CD4-positive, alpha-beta T cell (primary cell): ENCODE results near the gene USP40. TPM values are rescaled to one million over a fixed set of nuclear protein-coding genes. Genes with fewer than 3 reads are reported as not detected.

Experiments
- ATAC-seq: fragments of 200-7000 bp; cut with Tn5 transposase; one replicate; pipeline ENCODE4 v1.10.0; 2022; ENCODE audit warnings: mild to moderate bottlenecking; ENCODE audit not compliant: poor library complexity
- CTCF ChIA-PET: fragments of 350-600 bp; sonication (Branson Sonifier 250); formaldehyde crosslinking; loops from one replicate; lab custom pipeline; 2021; ENCODE audit warnings: antibody characterized with exemption, inconsistent platforms; lab: Charles Lee
- POLR2A ChIA-PET: fragments of 350-600 bp; sonication (Branson Sonifier 250); formaldehyde crosslinking; loops from one replicate; lab custom pipeline; 2021; ENCODE audit warnings: antibody characterized with exemption, inconsistent platforms; lab: Charles Lee
- DNase-seq, 14 experiments: peaks; one replicate each; pipeline ENCODE4 v3.0.0-alpha.2; 2013 to 2020; ENCODE audit warnings: mixed read lengths in 2 of 14
- H3K27ac ChIP-seq, 2 donors: one replicate each; pipeline versions ENCODE4 v1.5.1 to v1.7.0; 2013; ENCODE audit warnings: low read length in 2 of 2, low read depth in 1 of 2, mild to moderate bottlenecking in 1 of 2
- H3K27me3 ChIP-seq, 2 experiments: 1 replicate in 1 of 2; 2 replicates in 1 of 2; pipeline versions ENCODE4 v1.6.1 to v1.7.0; 2013; ENCODE audit warnings: low read length in 2 of 2, control low read depth in 1 of 2, mild to moderate bottlenecking in 1 of 2, moderate library complexity in 1 of 2; ENCODE audit not compliant: insufficient read depth in 2 of 2, control insufficient read depth in 1 of 2
- H3K36me3 ChIP-seq: one replicate; pipeline ENCODE4 v1.6.1; 2013; ENCODE audit warnings: low read length, control low read depth; ENCODE audit not compliant: insufficient read depth
- H3K4me1 ChIP-seq: one replicate; pipeline ENCODE4 v1.6.1; 2013; ENCODE audit warnings: low read length, control low read depth; ENCODE audit not compliant: insufficient read depth
- H3K4me3 ChIP-seq: one replicate; pipeline ENCODE4 v1.5.1; 2013; ENCODE audit warnings: mild to moderate bottlenecking, low read length, moderate library complexity
- H3K9me3 ChIP-seq, 2 experiments: 1 replicate in 1 of 2; 2 replicates in 1 of 2; pipeline versions ENCODE4 v1.6.1 to v1.7.0; 2013; ENCODE audit warnings: low read length in 2 of 2, mild to moderate bottlenecking in 2 of 2, control low read depth in 1 of 2, moderate library complexity in 1 of 2; ENCODE audit not compliant: control insufficient read depth in 1 of 2, insufficient read depth in 1 of 2
- H3K27ac Mint-ChIP-seq: one replicate; pipeline ENCODE4 v1.8.0; 2020; ENCODE audit warnings: mixed read lengths
- H3K27me3 Mint-ChIP-seq: one replicate; pipeline ENCODE4 v1.8.0; 2021; ENCODE audit warnings: mixed read lengths
- H3K36me3 Mint-ChIP-seq: one replicate; pipeline ENCODE4 v1.8.0; 2021; ENCODE audit warnings: low read depth, mixed read lengths
- H3K4me1 Mint-ChIP-seq: one replicate; pipeline ENCODE4 v1.8.0; 2021; ENCODE audit warnings: low read depth, mixed read lengths
- H3K4me3 Mint-ChIP-seq: one replicate; pipeline ENCODE4 v1.8.0; 2020; ENCODE audit warnings: mild to moderate bottlenecking, mixed read lengths
- H3K9me3 Mint-ChIP-seq: one replicate; pipeline ENCODE4 v1.8.0; 2020; ENCODE audit warnings: mixed read lengths
- CTCF ChIP-seq: fragments of 200-600 bp; IDR thresholded peaks from one replicate; pipeline ENCODE4 v1.8.0; 2022; ENCODE audit warnings: antibody characterized with exemption, mild to moderate bottlenecking
- intact Hi-C, 2 experiments: fragments of 100-400 bp; cut with DNase I in 1 of 2; cut with micrococcal nuclease in 1 of 2; formaldehyde crosslinking; loops; one replicate each; pipeline versions ENCODE4 v1.15.1 to v1.9.0; 2023 to 2025; cut with DNase I, micrococcal nuclease
- total RNA-seq, 174 experiments: library from RNA in 2 of 174; stranded (reverse) in 2 of 174; gene quantifications; one replicate each; pipeline ENCODE4 v1.2.3 and lab custom pipeline; 2021 to 2026

USP40 gene
- total RNA-seq, 2 experiments from 2014 or later = 7.2 to 8.7 TPM

GRCh38 chr2:233489143-233489542, 77.4 kb downstream of the USP40 start:
- H3K36me3 ChIP-seq = peaks cover 45% of the 10 kb centered on the region
- DNase-seq (no peak), ATAC-seq (no peak)
- H3K4me1 ChIP-seq = no peaks in the 10 kb centered on the region
- no peak overlapping the region for H3K27ac ChIP-seq
- no peaks in the 10 kb centered on the region for H3K9me3 ChIP-seq
- Mint-ChIP-seq H3K27ac (no peak overlapping the region), H3K4me3 (no peak overlapping the region), H3K27me3 (no peaks in the 10 kb centered on the region), H3K9me3 (no peaks in the 10 kb centered on the region), H3K4me1 (no peaks in the 10 kb centered on the region), H3K36me3 (peaks cover 45% of the 10 kb centered on the region)
- H3K27me3 ChIP-seq = no peaks in the 10 kb centered on the region
- CTCF ChIA-PET = no interaction called here
- intact Hi-C loops = no loop called here
- POLR2A ChIA-PET = interaction anchor here (0.6 kb wide), 1 partner anchor 435 kb away, joined by 3 read pairs; no protein-coding TSS in a partner anchor
- no peak for TF ChIP-seq CTCF
- H3K4me3 ChIP-seq = no peak overlapping the region

GRCh38 chr2:233487748-233488345, 78.7 kb downstream of the USP40 start:
- intact Hi-C loops = no loop called here
- H3K27me3 ChIP-seq = no peaks in the 10 kb centered on the region
- H3K4me3 Mint-ChIP-seq = no peak overlapping the region
- peaks cover 41% of the 10 kb centered on the region for H3K36me3 ChIP-seq
- H3K27ac Mint-ChIP-seq = no peak overlapping the region
- H3K4me3 ChIP-seq = no peak overlapping the region
- peaks cover 44% of the 10 kb centered on the region for H3K36me3 Mint-ChIP-seq
- POLR2A ChIA-PET = no interaction called here
- H3K27ac ChIP-seq = no peak overlapping the region
- no peaks in the 10 kb centered on the region for H3K4me1 ChIP-seq
- H3K9me3 Mint-ChIP-seq = no peaks in the 10 kb centered on the region
- CTCF ChIA-PET = no interaction called here
- no peaks in the 10 kb centered on the region for H3K27me3 Mint-ChIP-seq
- no peak for ATAC-seq
- TF ChIP-seq CTCF = no peak
- H3K9me3 ChIP-seq = no peaks in the 10 kb centered on the region
- no peak for DNase-seq
- H3K4me1 Mint-ChIP-seq = no peaks in the 10 kb centered on the region

DNA sequence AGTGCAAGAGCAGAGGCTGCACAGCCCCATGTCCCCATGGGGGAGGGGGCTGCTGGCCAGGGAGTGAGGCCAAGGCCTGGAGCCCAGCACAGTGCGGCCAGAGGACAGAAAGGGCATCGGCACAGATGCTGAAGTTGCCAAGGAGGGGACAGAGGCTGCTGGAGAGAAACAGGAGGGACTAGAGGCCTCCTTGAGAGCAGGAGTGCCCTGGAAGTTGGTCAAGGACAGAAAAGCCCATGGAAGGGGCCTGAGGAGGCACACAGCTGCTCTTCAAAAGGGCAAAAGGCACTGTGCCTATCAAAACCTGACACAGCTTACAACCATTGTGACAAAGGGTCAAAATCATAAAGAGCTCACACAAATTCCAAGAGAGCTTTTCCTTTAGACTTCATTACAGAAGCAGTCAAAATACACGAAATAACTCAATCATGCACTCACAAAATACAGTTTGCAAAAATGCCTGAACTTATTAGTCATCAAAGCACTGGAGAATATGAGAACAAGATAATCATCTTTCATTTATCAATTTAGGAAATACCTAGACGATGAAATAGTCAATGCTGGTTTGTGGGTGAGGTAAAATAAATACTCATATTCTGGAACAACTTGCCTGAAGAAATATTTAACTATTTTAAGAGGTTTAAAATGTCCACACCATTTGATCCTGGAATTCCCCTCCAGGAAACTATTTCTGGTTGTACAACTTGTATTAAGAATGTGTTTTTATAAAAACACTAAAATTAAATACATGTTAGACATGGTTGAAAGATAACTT, 79.6 kb downstream of the USP40 start:
- no peak overlapping the region for H3K4me3 Mint-ChIP-seq

More for the DNA sequence above, 79.6 kb downstream of the USP40 start:
- Mint-ChIP-seq H3K9me3 (no peaks in the 10 kb centered on the region), H3K27ac (no peak overlapping the region), H3K36me3 (peaks cover 44% of the 10 kb centered on the region), H3K27me3 (no peaks in the 10 kb centered on the region), H3K4me1 (no peaks in the 10 kb centered on the region)
- Histone ChIP-seq H3K27ac (no peak overlapping the region), H3K9me3 (no peaks in the 10 kb centered on the region), H3K4me3 (no peak overlapping the region), H3K27me3 (no peaks in the 10 kb centered on the region), H3K36me3 (peaks cover 37% of the 10 kb centered on the region), H3K4me1 (no peaks in the 10 kb centered on the region)
- intact Hi-C loops = no loop called here
- no peak for DNase-seq
- TF ChIP-seq CTCF = no peak
- ATAC-seq = no peak
- ChIA-PET POLR2A (no interaction called here), CTCF (no interaction called here)
